ENCODE data around the gene SMYD2.

GRCh38 chr1:214360116-214360515, 79.2 kb downstream of the SMYD2 start:
- TF ChIP-seq POLR2A (IDR thresholded peaks at IDR 0.05; ENCODE audit: low read length) (no peak), GATA1 (IDR thresholded peaks at IDR 0.05; ENCODE audit: low read depth, low read length) (no peak)
